ENCODE measurements around the gene KLRD1. TPM values are rescaled to one million over a fixed set of nuclear protein-coding genes. Genes with fewer than 3 reads are reported as not detected.

The KLRD1 gene
- total and polyA plus RNA-seq, 10 donors, result 1.7 to 60.3 (median 29.0) TPM

DNA sequence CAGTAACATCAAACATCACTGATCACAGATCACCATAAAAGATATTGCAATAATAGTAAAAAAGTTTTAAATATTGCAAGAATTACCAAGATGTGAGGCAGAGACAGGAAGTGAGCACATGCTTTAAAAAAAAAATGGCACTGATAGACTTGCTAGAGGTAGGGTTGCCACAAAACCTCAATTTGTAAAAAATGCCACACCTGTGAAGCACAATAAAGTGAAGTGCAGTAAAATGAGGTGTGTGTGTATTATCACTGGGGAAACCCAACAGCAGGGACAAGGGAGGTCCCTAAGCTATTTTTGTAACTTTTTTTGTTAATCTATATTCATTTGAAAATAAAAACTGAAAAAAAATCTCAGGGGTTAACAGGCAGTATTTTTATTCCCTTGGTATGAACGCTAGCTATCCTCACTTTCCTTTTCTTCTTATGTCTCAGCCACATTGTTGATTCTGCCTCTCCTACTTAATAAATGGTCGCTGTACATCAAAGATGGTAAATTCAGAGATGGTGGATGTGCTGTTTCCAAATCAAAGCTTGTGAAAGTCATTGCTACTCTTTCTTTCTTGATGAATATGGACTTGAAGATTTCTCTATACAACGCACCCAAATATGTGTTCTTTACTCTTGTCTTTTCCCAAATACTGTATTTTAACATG, 14.0 kb upstream of the KLRD1 start:
- Histone ChIP-seq H3K27ac (peak overlapping the region in 3 of 8 donors; percentile 10 to 68 (median 62)), H3K4me3 (no peak overlapping the region), H3K4me1 (peaks cover 0 to 4% (median 0%) of the 10 kb centered on the region in 6 donors), H3K9me3 (no peaks in the 10 kb centered on the region), H3K27me3 (replicated peaks in 1 of 7) (no peaks in the 10 kb centered on the region), H3K36me3 (no peaks in the 10 kb centered on the region)
- DNase-seq, result no peak
- intact Hi-C loops (cut with DNase I; ENCODE audit: low total_unique reads), result no loop called here
- 66 to 78% (median 75%) methylated on average over 3 of the region's 3 CpGs for WGBS, 5 donors
- TF ChIP-seq POLR2AphosphoS5 (IDR thresholded peaks at IDR 0.05), result no peak
- TF ChIP-seq POLR2A (IDR thresholded peaks at IDR 0.05), result no peak
- TF ChIP-seq, protein P1, sequence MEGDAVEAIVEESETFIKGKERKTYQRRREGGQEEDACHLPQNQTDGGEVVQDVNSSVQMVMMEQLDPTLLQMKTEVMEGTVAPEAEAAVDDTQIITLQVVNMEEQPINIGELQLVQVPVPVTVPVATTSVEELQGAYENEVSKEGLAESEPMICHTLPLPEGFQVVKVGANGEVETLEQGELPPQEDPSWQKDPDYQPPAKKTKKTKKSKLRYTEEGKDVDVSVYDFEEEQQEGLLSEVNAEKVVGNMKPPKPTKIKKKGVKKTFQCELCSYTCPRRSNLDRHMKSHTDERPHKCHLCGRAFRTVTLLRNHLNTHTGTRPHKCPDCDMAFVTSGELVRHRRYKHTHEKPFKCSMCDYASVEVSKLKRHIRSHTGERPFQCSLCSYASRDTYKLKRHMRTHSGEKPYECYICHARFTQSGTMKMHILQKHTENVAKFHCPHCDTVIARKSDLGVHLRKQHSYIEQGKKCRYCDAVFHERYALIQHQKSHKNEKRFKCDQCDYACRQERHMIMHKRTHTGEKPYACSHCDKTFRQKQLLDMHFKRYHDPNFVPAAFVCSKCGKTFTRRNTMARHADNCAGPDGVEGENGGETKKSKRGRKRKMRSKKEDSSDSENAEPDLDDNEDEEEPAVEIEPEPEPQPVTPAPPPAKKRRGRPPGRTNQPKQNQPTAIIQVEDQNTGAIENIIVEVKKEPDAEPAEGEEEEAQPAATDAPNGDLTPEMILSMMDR (IDR thresholded peaks at IDR 0.05 in 8 of 11, conservative IDR thresholded peaks at IDR 0.05 in 3 of 11), result no peak

DNA sequence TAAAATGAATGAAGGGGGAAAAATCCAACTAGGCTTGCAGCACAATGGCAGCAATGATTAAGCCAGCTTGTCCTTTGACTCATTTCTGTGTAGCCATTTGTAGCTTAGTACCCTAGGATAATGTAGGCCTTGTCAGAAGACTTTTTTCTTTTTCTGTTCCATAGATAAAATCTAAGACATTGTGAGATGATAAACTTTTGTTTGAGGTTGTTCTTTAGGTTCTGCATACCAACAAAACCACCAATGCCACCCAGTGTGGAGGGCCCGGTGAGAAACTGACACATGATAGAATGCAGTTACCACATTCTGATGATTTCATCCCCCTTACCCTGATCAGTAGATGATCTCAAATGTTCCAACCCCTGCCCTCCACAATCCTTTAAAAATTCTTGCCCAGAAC, 6.6 kb upstream of the KLRD1 start:
- Histone ChIP-seq H3K4me3 (no peak overlapping the region), H3K27ac (peak overlapping the region in 3 of 8 donors; percentile 0 to 53 (median 5)), H3K4me1 (no peaks in the 10 kb centered on the region), H3K9me3 (peaks cover 0 to 10% (median 4%) of the 10 kb centered on the region in 8 donors), H3K27me3 (replicated peaks in 1 of 7) (no peaks in the 10 kb centered on the region), H3K36me3 (no peaks in the 10 kb centered on the region)
- TF ChIP-seq, protein P1 (IDR thresholded peaks at IDR 0.05 in 8 of 11, conservative IDR thresholded peaks at IDR 0.05 in 3 of 11), result no peak
- TF ChIP-seq POLR2A (IDR thresholded peaks at IDR 0.05), result no peak
- intact Hi-C loops (cut with DNase I; ENCODE audit: low total_unique reads), result no loop called here
- DNase-seq, result no peak
- 66 to 86% (median 68%) methylated on average over 1 of the region's 1 CpG for WGBS, 5 donors

DNA sequence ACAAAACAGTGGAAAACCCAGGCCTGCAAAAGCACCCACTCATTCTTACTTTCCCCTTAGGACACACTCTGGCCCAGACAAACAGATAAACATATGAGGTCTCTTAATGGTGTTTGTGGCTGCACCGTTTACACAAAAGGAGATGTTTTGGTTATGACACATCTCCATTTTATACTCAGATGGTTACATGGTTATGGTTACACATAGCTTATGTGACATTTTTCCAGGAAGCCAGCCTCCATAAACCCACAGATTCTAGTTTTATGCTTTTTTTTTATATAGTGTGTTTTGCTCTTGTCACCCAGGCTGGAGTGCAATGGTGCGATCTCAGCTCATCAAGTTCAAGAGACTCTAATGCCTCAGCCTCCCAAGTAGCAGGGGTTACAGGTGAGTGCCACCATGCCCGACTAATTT, 3.5 kb upstream of the KLRD1 start:
- 58 to 76% (median 70%) methylated on average over 3 of the region's 3 CpGs for WGBS, 5 donors

DNA sequence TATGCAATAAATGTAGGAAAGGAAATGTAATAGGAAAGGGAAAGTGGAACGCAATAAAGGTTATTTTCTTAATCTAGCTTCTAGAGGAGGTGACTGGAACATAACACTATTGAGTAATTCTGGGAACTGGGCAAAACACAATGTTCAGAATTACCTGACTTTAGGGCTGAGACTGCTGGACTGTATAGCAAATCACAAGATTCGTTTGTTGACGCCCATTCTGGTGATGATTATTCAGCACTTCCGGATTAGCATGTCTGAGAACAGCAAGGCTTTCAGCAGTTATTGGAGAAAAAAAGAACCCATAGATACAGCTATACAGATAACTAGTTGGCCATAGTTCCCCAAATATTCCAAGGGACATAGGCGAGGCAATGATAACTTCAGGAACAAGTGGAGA, 2.3 kb upstream of the KLRD1 start:
- H3K27ac ChIP-seq, result peak overlapping the region in 4 of 8 donors; percentile 12 to 82 (median 66)
- DNase-seq, result no peak
- TF ChIP-seq, protein P1 (IDR thresholded peaks at IDR 0.05 in 8 of 11, conservative IDR thresholded peaks at IDR 0.05 in 3 of 11), result no peak
- TF ChIP-seq POLR2A (IDR thresholded peaks at IDR 0.05), result no peak
- TF ChIP-seq POLR2AphosphoS5 (IDR thresholded peaks at IDR 0.05), result no peak
- H3K4me1 ChIP-seq, result no peaks in the 10 kb centered on the region
- intact Hi-C loops (cut with DNase I; ENCODE audit: low total_unique reads), result no loop called here
- no peaks in the 10 kb centered on the region for H3K27me3 ChIP-seq (replicated peaks in 1 of 7)
- no peaks in the 10 kb centered on the region for H3K36me3 ChIP-seq
- peaks cover 0 to 10% (median 4%) of the 10 kb centered on the region in 8 donors for H3K9me3 ChIP-seq
- WGBS, 5 donors, result 82 to 89% (median 86%) methylated on average over 5 of the region's 5 CpGs
- H3K4me3 ChIP-seq, result no peak overlapping the region

More for the DNA sequence above, 3.5 kb upstream of the KLRD1 start:
- Histone ChIP-seq H3K4me3 (no peak overlapping the region), H3K9me3 (peaks cover 0 to 10% (median 4%) of the 10 kb centered on the region in 8 donors), H3K27ac (peak overlapping the region in 5 of 8 donors; percentile 11 to 82 (median 62)), H3K4me1 (no peaks in the 10 kb centered on the region), H3K27me3 (replicated peaks in 1 of 7) (no peaks in the 10 kb centered on the region), H3K36me3 (no peaks in the 10 kb centered on the region)
- intact Hi-C loops (cut with DNase I; ENCODE audit: low total_unique reads), result no loop called here
- TF ChIP-seq, protein P1 (IDR thresholded peaks at IDR 0.05 in 8 of 11, conservative IDR thresholded peaks at IDR 0.05 in 3 of 11), result no peak
- TF ChIP-seq POLR2AphosphoS5 (IDR thresholded peaks at IDR 0.05) (no peak), POLR2A (IDR thresholded peaks at IDR 0.05) (no peak)
- no peak for DNase-seq
